Measurements from ENCODE around the gene NKD1.

NKD1 gene

DNA sequence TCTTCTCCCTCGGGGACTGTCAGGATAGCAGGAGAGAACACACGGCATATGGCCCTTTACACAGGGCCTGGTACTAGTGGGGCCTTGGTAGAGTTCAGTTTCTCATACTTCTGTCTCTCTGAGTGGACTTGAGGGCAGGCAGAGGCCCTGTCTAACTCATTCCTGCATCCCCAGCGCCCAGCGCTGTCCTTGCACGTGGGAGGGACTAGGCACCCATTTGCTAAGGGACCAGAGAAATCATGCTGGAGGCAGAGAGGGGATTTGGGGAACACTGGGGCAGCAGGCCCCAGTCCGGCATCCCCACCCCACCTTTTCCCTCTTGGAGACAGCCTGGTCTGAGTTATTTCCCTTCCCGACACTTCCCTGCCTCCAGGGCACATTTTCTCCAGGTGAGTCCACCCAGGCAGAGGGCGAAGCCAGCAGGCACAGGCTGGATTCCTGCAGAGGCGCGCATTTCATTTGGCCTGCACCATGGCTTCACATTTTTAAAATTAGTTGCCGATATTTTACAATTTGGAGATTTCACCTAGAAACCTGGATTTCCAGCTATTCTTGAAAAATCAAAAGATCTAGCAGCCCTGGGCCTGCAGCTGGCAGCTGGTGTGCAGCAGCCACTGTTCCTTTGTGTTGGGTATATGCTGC, 9.7 kb upstream of the NKD1 start:
- no peak for DNase-seq

DNA sequence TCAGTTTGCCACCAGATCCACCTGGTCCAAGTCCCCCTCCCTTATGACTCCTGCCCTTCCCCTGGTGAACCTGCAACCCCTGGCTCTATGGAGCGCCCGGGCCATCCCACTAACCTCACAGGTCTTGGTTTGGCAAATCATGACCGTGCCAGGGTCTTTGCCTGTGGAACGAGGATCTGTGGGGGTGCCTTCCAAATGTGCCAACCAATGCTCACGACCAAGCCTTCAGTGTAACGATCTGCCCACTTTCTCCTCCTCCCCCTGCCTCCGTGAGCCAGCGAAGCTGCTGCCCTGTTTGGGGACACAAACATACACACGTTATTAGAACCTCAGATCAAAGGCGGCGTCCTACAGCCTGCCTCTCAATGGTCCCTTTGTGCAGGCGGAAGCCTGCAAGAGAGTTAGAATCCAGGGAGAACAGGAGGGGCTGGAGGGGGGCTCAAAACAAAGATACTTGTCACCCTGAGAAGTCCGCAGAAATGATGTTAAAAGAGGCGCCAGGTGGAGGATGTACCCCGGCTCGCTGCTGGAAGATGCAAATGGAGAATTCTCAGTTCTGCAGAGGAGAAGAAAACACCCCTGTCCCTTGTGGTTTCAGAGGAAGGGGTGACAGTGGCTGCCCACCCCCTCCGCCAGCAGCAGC, 9.0 kb upstream of the NKD1 start:
- no peak for DNase-seq

DNA sequence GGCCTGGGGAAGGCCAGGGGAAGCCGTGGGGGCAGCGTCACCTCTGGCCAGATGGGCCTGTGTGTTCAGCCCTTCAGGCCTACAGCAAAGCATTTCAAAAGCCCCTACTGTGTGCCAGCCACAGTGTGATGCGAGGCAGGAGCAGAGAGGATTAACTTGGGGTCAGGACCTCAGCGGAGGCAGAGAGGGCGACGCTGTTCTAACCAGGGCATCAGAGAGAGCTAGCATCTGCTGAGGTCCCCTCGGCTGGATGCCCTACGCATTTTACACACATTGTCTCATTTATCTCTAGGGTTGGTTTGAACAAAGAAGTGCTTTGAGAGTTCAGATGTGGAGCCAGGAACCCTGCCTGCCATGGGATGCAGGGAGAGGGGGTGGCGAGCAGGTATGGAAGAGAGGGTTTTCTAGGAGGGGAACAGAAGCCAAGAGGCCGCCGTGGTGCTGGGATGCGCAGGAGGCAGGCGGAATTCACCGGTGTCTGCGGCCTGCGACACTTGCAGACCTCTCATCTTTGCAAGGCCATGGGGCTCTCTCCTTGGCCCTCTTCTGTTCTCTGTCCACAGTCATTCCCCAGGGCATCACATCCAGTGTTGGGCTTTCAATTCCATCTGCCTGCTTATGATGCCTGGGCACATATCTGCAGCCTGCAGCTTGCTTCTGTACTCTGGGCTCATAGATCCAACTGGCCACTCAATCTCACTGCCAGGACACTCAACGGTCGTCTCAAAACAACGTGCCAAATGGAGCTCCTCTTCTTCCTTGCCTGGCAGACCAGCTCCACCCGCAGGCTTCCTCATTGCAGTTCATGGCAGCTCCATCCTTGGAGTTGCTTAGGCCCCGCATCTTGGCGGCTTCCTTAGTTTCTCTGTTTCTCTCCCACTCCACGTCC, 8.1 kb upstream of the NKD1 start:
- no peak for DNase-seq

DNA sequence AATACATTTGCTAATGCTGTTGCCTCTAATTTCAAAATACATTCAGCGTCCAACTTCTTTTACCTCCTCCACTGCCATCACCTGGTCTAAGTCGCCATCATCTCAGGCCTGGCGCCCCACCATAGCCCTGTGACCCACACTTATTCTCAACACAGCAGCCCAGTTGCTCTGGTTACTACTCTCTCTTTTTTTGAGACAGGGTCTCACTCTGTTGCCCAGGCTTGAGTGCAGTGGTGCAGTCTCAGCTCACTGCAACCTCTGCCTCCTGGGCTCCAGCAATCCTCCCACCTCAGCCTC, 7.5 kb upstream of the NKD1 start:
- no peak for DNase-seq

DNA sequence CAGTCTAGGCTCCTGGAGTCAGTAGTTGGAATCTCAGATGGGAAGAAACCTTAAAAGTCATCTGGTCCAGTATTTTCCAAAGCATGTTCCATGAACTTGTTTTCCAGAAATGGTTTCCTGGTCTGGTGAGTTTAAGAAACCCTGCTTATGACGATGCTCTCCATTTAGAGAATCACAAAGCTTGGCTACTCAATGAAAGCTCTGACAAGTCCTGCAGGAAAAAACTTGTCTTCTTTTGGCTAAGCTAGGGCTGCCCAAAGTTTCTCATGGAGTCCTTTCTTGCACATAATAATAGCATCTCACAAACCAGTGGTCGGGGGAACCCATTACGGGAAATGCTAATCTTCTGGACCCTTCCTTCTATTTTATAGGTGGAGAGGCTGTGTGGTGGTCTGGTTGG, 5.5 kb upstream of the NKD1 start:
- no peak for DNase-seq

DNA sequence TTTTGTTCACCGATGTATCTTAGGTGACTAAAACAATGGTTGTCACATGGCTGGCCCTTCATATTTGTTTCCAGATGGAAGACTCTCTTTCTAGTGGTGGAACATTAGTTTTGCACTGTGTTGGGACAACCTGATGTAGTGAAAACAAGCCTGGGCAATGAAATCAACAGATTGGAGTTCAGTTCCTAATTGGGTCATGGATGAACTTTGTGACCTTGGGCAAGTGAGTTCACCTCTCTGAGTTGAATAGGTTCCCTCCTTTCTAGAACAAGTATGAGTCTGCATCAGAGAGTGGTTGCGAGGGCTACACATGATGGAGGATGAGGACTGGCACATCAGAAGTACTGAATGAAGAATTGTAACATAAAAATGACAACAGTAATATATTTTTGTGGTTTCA, 2.1 kb upstream of the NKD1 start:
- DNase-seq: no peak

DNA sequence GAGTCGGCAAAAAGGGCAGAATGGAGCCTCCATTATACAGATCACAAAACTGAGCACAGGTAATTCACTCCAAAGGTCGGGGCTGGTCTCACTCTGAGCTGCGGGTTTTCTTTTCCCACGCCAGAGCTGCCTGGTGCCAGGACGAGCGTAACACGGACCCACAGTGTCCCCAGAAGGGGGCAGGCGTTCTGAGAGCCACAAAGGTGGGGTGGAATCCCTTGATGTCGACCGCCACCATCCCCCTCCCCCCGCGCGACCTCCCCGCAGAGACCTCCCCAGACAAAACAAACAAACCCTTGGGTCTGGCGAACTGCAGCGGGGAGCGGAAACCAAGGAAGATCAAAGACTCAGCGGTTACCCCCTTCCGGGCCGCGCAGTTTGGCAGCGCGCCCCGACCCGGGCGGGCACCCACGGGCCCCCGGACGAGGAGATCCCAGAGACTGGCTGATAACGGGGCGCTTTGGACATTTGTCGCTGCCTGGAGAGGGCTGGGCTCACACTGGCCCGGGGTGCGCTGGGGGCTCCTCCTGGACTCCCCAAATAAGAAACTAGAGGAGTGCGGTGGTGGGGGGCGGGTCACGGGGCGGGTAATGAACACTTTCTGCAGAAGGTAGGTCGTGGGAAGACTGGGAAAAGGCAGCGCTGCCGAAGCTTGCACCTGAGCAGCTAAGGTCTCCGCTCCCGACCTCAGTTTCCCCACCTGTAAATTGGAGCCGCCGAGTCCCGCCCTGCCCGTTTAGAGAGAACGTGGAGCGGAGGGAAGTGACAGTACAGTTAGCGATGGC, 664 bp upstream of the NKD1 start:
- DNase-seq: peak; percentile 43 to 95 (median 77)

DNA sequence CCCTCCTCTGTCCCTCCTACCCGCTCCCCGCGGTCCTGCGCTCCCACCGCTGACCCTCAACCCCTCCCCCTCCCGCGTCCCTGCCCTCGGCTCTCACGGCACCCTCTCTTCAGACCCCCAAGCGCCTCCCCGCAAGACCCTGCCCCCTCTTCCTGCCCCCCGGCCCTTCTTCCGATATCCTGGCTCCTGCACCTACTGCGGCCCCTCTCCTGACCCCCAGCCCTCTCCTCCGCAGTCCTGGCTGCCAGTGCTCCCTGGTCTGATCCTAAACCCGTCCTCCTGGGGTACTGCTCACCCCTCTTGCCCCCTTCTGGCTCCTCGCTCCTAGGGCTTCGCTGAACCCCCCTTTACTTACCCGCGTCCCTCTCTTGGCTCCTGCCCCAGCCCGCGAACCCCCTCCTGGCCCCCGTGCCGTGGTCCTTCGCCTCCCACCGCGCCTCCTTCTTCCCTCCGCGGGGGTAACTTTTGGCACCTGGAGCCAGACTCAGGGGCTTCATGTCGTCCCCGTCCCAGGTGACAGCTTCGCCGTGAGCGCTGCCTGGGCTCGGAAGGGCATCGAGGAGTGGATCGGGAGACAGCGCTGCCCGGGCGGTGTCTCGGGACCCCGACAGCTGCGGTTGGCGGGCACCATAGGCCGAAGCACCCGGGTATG, 839 bp downstream of the NKD1 start:
- no peak for DNase-seq

DNA sequence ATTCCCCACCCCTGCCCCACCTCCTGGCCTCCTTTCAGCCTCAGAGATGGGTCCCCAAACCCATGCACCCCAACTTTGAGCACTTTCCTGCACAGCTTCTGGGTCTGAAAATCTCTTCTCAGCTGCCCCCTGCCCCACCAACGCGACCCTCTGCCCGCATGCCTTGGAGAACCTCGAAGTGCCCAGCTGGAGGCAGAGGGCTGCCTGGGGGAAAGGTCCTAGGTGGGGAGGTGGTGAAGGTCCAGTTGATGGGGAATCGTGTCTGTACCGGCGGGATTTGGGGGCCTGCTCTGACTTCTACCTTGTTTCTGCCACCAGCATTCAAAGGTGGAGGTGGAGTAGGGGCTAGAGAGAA, 1.3 kb downstream of the NKD1 start:
- DNase-seq: no peak

DNA sequence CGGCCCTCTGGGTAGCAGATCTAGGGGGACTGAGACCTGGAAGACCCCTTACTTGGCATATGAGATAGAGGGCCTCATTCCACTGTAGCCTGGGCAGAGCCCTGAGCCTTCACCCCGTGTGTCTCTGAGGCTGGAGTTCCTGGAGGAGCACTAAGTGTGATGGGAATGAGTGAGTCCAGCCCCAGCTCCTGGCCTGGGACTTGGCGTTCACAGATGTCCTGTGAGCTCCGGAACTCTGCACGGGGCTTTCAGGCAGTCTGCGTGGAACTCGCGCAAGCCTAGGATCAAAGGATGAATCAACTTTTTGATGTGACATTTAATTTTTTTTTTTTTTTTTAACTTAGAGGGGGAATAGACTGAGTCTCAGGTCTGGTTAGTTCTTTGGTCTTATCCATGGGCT, 1.8 kb downstream of the NKD1 start:
- no peak for DNase-seq

DNA sequence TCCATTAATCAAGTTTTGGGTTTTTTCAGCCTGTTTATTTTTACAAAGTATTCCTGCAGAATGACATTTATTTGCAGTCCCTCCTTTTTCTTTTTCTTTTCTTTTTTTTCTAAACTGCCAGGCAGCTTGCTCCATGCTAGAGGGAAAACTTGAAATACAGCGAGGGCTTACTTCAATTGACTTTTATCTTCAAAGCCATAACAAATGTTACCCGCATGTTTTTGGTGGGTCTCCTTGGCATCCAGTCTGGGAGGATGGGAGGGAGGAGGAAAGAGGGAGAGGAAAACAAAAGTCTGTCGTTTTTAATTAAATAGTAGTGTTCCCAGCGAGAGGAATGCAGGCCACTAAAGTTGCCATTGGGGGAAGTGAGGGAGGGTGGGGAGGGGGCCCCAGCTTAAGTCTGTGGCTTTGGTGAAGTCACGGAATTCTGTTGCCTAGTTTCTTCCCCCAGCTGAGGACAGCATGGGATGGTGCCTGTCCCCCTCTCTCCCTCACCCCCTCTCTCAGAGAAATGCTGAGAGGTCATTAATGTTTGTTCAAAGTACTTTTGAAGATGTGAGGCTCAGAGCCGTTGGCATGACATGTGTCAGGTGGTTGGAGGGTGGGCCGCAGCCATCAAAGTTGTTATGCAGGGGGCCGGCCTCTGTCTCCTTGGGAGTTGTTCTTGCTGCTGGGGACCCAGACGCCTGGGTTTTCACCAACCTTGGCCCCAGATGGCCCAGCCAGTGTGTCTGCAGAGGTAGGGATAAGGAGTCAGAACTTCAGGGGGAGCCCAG, 2.9 kb downstream of the NKD1 start:
- DNase-seq: no peak

DNA sequence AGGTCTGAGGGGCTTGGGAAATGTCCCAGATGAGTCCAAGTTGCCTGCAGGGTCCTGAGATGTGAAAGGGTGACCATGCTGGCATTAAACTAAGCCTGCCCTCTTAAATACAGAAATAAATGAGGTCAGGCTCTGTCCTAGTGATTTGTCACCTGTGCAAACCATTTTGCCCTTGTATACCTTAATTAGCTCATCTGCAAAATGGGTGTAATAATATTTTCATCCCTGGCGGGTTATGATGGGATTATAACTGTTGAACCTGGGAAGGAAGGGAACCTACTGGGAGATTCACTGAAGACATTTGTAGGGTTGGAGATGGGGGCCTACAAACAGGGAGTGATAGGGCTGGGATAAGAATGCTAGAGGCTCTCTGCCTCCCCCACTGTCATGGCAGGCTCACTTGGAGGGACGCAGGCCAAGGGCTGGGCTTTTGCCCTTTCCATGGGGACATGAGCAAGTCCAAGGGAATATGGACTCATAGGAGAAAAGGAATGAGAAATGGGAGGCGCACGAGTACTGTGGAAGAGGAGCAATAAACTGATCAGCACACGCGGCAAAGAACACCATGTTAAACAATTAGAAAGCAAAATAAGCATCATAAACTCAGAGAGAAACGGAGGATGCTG, 4.4 kb downstream of the NKD1 start:
- DNase-seq: no peak

DNA sequence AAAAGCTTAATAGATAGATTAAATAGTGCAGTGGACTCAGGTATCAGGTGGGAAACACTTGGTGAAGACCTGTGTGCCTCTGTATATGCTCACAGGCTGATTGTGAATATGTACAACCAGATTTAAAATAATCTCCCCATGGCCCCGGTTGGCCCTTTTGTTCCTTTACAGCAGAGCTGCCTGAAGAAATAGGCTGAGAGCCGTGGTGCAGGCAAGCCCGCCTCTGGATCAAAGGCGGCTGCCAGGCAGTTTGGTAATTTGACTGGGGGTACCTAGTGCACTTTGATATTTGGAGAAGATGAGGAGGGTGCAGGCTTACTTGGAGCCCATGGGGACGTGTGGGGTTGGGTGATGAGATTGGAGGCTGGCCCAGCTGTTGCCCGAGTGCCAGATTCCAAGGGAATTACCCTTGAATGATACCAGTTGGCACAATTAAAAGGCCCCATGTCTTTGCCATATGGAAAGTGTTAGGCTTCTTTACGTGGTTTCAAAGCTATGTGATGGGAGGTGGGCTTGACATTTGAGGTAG, 5.0 kb downstream of the NKD1 start:
- no peak for DNase-seq

DNA sequence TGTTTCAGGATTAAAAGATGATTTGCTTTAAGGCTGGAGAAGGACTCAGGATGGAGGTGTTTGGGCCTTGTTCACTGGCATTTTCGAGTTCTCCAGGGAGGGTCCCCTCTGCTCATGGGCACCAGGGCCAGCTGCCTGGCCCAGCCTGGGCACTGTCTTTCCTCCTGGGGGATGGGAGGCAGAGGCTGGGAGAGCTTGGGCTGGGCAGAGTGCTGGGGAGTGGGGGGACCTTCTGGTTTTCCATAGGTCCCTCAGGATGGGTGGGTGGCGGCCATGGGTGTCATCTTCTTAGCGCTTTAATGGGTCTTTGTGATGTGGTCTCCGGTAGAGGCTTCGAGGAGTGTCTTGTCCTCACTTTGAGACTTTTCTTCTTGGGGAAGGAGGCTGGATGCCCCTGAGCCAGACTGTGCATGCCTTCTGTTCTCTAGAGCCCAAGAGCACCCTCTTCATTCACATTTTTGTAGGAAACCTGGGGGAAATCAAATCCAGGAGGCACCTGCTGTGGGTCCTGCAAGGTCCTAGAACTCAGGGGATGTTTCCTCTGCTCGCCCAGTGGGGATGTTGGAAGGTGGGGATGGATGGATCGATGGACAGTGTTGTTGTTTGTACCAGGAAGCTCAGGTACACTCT, 5.7 kb downstream of the NKD1 start:
- DNase-seq: no peak

DNA sequence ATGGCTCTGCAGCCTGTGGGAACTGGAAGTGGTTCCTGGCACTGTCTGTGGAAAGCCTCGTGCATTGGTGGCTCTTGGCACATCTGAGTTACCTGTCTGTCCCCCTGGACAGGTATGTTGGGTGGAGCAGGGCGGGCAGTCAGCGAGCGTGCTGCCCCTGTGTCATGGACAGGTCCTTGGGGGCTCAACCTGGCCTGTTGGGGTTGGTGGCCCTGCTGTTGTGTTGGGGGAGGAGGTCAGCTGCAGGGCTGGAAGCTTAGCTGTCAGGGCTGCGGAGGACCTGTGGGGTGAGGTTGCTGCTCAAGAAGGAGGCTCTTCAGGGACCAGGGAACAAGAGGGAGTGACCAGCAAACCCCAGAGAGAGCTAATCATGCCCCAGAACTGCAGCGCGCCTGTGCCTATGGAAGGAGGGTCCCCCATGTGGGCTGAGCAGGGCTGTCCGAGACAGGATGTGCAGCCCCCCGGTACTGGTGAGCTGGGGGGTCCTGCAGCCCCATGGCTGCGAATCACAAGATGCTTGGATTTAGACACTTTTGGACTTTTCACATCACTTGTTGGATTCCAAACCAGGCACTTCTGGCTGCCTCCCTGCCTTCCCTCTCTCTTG, 7.2 kb downstream of the NKD1 start:
- DNase-seq: no peak

DNA sequence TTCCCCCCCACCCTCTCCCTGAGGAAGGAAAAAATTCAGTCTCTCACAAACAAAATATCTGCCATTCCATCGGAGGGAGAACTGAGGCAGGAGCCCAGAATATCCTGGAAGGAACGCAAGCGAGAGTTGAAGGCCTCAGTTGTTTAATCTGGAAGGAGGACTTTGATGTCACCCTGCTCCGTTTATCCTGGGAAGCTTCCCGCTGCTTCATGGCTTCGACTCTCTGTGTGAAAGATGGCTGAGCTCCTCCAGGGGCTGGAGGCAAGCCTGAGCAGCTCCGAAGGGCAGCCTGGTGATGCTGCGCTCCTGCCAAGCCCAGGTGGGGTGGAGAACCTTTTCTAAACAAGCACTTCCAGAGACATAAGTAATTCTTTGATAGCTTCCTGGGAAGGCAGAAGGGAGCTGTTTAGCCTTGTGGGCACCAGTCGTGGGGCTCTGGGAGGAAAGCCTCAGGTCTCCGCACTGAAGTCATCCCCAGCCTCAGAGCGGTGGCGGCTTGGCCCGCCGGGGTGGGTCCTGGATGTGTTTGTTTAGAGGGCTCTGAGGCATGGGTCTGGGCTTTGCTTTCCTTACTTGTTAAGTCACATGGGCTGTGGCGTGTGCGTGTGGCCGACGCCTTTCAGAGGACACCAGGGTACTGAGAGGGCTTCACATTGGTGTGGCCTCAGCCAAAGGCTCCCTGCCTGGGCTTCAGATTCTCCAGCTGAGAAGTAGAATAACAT, 7.9 kb downstream of the NKD1 start:
- DNase-seq: no peak

DNA sequence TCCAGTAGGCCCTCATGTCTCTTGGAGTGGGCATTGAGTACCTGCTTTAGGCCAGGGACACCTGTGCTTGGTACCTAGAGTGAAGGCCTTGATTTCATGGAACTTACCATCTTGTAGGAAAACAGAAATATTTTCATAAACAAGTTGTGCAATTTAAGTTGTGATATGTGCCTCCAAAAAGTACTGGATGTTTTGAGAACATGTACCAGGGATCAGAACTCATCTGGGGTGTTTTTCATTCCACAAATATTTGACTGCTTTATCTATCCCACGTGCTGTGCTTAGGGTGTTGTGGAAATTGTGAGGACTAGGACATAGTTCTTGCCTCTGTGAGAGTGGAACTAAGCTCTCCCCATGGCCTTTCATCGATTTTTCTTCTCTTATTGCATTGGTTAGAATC, 8.8 kb downstream of the NKD1 start:
- DNase-seq: no peak

DNA sequence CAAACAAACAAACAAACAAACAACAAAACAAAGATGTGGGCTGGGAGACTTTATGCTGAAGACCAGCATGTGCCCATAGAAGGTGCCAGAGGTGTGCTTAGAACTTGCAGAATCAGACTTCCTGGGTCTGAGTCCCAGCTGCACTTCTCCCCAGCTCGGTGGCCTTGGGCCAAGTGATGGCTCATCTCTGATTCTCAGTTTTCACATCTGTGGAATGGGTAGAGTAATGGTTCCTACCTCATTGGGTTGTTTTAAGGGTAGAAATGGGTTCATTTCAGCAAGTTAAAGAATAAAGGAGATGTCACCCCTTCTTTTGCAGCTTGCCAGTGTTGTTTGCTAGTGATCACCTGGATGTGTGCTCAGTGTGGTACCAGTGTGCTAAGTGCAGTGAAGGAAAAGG, 10.7 kb downstream of the NKD1 start:
- no peak for DNase-seq

DNA sequence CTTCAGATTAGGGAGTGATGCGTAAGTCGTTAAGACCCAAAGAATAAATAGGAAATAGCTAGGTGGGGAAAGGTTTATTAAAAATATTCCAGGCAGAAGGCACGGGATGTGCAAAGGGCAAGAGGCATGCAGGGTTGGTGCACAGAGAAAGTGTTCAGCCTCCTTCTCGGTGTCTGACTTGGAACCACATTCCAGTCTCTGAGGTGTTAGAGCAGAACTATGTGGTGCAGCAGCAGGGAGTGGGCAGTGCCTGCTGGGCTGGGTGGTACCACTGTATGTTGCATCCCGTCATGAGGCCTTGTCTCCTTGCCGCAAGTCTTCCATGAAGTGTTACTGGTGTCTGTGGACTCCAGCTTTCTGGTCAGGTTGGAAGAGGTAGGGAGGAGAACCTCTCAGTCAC, 11.1 kb downstream of the NKD1 start:
- DNase-seq: no peak
